Glutamatergic neuron (in vitro differentiated cells): ENCODE measurements around the gene TRPM3. TPM values are rescaled to one million over a fixed set of nuclear protein-coding genes. Genes with fewer than 3 reads are reported as not detected.

Source experiments
- DNase-seq: peaks from one replicate; pipeline ENCODE4 v3.0.0; 2022
- H3K27ac Mint-ChIP-seq: one replicate; pipeline ENCODE4 v1.8.0; 2020; ENCODE audit warnings: mild to moderate bottlenecking, mixed read lengths, inconsistent platforms; ENCODE audit not compliant: unreplicated experiment
- H3K27me3 Mint-ChIP-seq: one replicate; pipeline ENCODE4 v1.8.0; 2020; ENCODE audit warnings: mild to moderate bottlenecking, moderate library complexity, mixed read lengths, inconsistent platforms; ENCODE audit not compliant: unreplicated experiment
- H3K36me3 Mint-ChIP-seq: one replicate; pipeline ENCODE4 v1.8.0; 2020; ENCODE audit warnings: mild to moderate bottlenecking, mixed read lengths, inconsistent platforms; ENCODE audit not compliant: unreplicated experiment
- H3K4me1 Mint-ChIP-seq: one replicate; pipeline ENCODE4 v1.8.0; 2020; ENCODE audit warnings: mild to moderate bottlenecking, low read depth, mixed read lengths, inconsistent platforms; ENCODE audit not compliant: unreplicated experiment
- H3K4me3 Mint-ChIP-seq: one replicate; pipeline ENCODE4 v1.8.0; 2020; ENCODE audit warnings: mild to moderate bottlenecking, mixed read lengths, inconsistent platforms; ENCODE audit not compliant: unreplicated experiment
- H3K9me3 Mint-ChIP-seq: one replicate; pipeline ENCODE4 v1.8.0; 2020; ENCODE audit warnings: mild to moderate bottlenecking, moderate library complexity, mixed read lengths, inconsistent platforms; ENCODE audit not compliant: unreplicated experiment
- CTCF ChIP-seq: fragments of 200-600 bp; sonication (generic); IDR thresholded peaks from one replicate; pipeline ENCODE4 v1.5.0; 2021; ENCODE audit not compliant: partially characterized antibody, unreplicated experiment
- total RNA-seq: library from RNA; stranded (reverse); fragmentation: NEBNext Ultra II Directional; extraction: Animal tissue kit (Norgen Biotek cat#: 25700); gene quantifications from one replicate; pipeline ENCODE4 v1.2.1, GENCODE V29; 2021; ENCODE audit not compliant: unreplicated experiment

Gene TRPM3
- total RNA-seq, 1 donor from 2014 or later: 3.3 TPM

- no peak for DNase-seq
- Mint-ChIP-seq H3K36me3 (no peaks in the 10 kb centered on the region), H3K4me3 (peak overlapping the region; percentile 30), H3K27me3 (no peaks in the 10 kb centered on the region), H3K4me1 (peaks cover 6% of the 10 kb centered on the region), H3K9me3 (peaks cover 4% of the 10 kb centered on the region), H3K27ac (peak overlapping the region; percentile 43)
- TF ChIP-seq CTCF: no peak
Measured at GRCh38 chr9:70553707-70554673, 567.4 kb downstream of the TRPM3 start.

GRCh38 chr9:70552561-70552960 is 568.9 kb downstream of the TRPM3 start:
- no peak for TF ChIP-seq CTCF
- Mint-ChIP-seq H3K4me3 (no peak overlapping the region), H3K27ac (no peak overlapping the region), H3K36me3 (no peaks in the 10 kb centered on the region), H3K27me3 (no peaks in the 10 kb centered on the region), H3K9me3 (peaks cover 4% of the 10 kb centered on the region), H3K4me1 (peaks cover 6% of the 10 kb centered on the region)
- DNase-seq: no peak

GRCh38 chr9:70551801-70552200 is 569.6 kb downstream of the TRPM3 start:
- Mint-ChIP-seq H3K4me3 (no peak overlapping the region), H3K27ac (no peak overlapping the region), H3K9me3 (peaks cover 4% of the 10 kb centered on the region), H3K36me3 (no peaks in the 10 kb centered on the region), H3K27me3 (no peaks in the 10 kb centered on the region), H3K4me1 (peaks cover 6% of the 10 kb centered on the region)
- DNase-seq: no peak
- no peak for TF ChIP-seq CTCF

GRCh38 chr9:70551396-70551795 is 570.0 kb downstream of the TRPM3 start:
- Mint-ChIP-seq H3K4me3 (no peak overlapping the region), H3K9me3 (peaks cover 4% of the 10 kb centered on the region), H3K27ac (no peak overlapping the region), H3K36me3 (no peaks in the 10 kb centered on the region), H3K4me1 (peaks cover 6% of the 10 kb centered on the region), H3K27me3 (no peaks in the 10 kb centered on the region)
- DNase-seq: no peak
- TF ChIP-seq CTCF: no peak

- Mint-ChIP-seq H3K27ac (no peak overlapping the region), H3K4me1 (peaks cover 6% of the 10 kb centered on the region), H3K4me3 (no peak overlapping the region), H3K27me3 (no peaks in the 10 kb centered on the region), H3K9me3 (no peaks in the 10 kb centered on the region), H3K36me3 (no peaks in the 10 kb centered on the region)
- DNase-seq: no peak
- TF ChIP-seq CTCF: no peak
Measured at GRCh38 chr9:70549926-70550325, 571.5 kb downstream of the TRPM3 start.
